NCI-H446 (cell line): Measurements from ENCODE around the gene DHX15.

Experiments
- DNase-seq, 2 experiments: peaks; one replicate each; lab custom pipeline; 2025; lab: John Stamatoyannopoulos, UW

DHX15 gene

DNA sequence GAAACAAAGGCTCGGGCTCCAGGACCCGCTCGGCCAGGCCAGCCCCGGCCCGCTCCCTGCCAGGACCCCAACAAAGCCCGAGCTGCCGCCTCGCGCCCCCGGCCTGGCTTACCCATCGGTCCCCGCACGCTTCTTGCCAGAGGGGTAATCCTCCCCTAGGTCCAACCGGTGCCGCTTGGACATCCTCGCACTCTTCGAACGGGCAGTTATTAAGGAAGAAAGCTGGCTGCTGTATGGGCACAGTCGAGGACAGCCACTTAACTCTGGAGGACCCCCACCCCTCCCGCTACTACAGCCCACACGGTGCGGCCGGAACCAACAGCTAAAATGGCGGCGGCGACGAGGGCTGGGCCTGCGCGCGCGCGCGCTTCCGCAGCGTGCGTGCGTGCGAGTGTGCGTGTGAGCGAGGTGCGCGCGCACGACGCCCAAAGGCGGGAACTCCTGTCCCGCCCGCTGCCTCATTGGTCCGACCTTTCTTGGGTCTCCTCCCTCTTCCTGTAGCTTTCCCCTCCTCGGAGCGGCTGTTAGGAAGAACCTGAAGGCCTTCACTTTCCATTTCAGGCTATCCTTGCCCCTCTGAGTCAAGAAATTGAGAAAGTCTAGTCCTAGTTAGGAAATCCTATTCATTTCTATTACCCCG is at the start of gene DHX15:
DHX15 (minus strand) TSS at position 344 of the 640 bp plus-strand sequence; CDS start at position 183, 161 bp downstream.
- DNase-seq: peak; percentile 79 to 93

DNA sequence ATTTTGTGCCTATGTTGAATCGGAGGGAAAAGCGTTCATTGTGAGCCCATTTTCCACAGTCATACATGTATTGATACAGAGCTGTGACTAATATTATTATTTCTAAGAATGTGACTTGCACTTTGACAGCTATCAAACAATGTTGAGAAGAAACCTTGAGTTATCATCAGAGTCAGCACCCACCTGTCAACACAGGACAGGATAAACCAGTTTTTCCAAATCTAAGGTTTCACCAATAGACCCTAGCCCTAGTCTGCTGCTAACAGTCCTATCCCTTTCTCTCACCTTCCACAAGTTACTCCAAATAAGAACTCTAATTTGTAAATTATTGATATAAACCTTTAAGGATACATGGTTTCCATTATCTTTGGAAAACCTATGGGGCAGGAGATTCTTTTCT is 47.7 kb upstream of the DHX15 start:
- no peak for DNase-seq

DNA sequence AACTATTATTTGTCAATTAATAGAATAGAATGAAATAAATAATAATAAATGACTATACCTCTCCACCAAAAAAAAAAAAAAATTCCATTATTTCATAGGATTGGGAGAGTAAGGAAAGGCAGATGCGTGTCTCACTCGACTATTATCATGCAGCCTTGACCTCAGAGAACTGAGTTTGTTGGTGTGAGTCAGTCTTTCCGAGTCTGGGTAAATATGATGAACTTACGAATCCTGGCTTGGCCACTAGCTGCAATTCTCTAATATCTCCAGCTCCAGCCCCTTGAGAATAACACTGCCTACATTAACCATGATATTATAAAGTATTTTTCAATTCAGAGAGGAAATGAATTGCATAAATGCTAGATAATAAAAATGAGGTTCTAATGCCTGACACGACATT is 46.6 kb upstream of the DHX15 start:
- DNase-seq: no peak

GRCh38 chr4:24625091-24625490 is 40.7 kb upstream of the DHX15 start:
- DNase-seq: no peak

- DNase-seq: no peak
Measured at GRCh38 chr4:24624381-24624780, 40.0 kb upstream of the DHX15 start.

DNA sequence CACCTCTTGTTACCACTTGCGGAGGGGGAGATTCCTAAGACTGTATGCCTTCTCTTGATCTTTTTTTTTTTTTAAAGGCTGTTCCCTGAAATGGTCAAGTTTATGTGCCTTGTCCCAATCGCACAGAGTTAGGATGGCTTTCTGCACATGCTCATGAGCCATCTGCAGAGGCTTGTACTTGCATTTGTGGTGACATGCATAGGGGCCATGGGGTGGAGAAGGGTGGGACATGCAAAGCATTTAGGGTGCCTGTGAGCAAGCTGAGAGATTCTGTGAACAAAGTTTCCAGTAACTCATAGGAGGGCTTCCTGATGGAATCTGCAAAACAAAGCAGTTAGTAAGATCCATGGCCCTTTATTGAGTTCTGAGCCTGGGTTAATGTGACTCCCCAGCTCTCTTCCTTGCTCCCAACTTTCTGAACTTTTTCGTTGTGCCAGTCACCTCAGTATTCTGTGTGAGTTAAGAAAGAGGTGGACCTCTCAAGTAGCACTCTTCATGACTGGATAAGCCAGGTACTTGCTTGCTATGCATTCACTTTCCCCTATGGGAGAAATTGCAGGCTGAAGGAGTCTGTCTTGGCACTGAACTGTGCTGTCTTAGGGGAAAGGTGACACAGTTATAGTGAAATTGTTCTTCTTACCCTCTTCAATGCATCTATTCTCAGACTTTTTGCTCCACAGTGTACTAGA is 37.9 kb upstream of the DHX15 start:
- no peak for DNase-seq

GRCh38 chr4:24615977-24616376 is 31.6 kb upstream of the DHX15 start:
- DNase-seq: no peak

GRCh38 chr4:24614881-24615280 is 30.5 kb upstream of the DHX15 start:
- no peak for DNase-seq

- DNase-seq: no peak
Measured at GRCh38 chr4:24613502-24613901, 29.1 kb upstream of the DHX15 start.

GRCh38 chr4:24611575-24611974 is 27.2 kb upstream of the DHX15 start:
- DNase-seq: no peak

- DNase-seq: no peak
Measured at GRCh38 chr4:24607334-24607733, 23.0 kb upstream of the DHX15 start.

DNA sequence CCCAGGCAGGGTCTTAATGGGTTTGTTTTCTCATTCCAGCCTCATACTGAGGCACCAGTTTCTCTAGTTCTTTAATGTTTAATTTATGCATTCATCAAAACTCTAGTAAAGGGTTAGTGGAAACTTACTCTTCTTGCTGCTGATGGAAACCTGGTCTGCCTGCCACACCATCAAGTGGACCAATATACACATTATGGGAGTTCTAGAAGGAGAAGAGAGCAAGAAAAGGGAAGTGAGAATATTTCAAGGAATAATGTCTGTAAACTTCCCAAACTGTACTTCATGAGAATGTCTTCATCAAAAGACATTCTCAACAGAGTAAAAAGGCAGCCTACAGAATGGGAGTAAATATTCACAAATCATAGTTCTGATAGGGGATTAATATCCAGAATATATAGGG is 20.9 kb upstream of the DHX15 start:
- no peak for DNase-seq

GRCh38 chr4:24604558-24605214 is 20.3 kb upstream of the DHX15 start:
- no peak for DNase-seq

DNA sequence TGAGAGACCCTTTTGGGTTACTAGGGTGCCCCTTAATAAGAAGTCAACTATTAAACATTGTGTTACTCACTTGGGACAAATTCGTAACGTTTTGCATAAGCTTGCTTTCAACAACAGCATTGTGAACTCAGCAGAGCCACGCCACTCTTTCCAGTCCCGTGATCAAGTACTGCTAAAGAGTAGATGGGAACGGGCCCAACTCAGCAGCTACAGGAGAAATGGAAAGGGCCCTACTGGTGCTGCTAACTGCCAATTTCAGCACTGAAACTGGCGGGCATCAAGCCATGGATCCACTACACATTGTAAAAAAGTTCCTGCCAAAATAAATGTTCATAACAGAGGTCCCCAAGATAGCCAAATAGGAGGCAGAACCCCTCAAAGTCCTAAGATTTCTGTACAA is 19.0 kb upstream of the DHX15 start:
- DNase-seq: peak in 1 of 2 experiments; percentile 26

- DNase-seq: no peak
Measured at GRCh38 chr4:24601121-24601520, 16.8 kb upstream of the DHX15 start.

GRCh38 chr4:24599275-24599674 is 14.9 kb upstream of the DHX15 start:
- no peak for DNase-seq

GRCh38 chr4:24598025-24598424 is 13.7 kb upstream of the DHX15 start:
- DNase-seq: no peak

- DNase-seq: no peak
Measured at GRCh38 chr4:24595659-24596058, 11.3 kb upstream of the DHX15 start.

- no peak for DNase-seq
Measured at GRCh38 chr4:24594887-24595286, 10.5 kb upstream of the DHX15 start.

GRCh38 chr4:24589448-24589847 is 5.1 kb upstream of the DHX15 start:
- DNase-seq: no peak

DNA sequence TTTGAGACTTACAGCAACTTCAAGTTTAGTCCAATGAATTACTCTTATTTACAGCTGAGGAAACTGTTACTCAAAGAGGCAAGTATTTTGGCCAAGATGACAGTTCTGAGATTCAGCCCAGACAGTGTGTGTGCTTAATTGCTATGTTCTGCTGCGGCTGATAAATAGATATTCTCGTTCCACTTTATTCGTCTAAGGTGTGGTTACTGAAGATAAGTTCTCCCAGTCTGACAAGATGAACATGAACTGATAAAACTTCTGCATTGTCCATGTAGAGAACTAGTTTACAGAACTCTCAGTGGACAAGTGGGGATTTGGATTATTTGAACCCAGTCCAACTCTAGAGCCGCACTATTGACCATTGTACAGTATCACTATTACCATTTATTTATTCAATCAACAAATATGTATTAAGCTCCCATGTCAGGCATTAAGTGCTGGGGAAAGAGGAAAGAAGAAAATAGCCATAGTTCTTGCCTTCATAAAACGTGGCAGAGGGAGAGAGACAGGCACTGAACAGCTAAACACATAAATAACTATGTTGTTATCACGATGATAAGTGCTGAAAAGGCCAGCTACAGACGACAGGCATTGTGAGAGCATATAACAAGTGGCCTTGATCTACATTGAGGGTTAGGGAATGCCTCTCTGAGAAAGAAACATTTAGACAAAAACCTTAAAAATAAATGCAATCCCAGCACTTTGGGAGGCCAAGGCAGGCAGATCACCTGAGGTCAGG is 4.0 kb upstream of the DHX15 start:
- no peak for DNase-seq

DNA sequence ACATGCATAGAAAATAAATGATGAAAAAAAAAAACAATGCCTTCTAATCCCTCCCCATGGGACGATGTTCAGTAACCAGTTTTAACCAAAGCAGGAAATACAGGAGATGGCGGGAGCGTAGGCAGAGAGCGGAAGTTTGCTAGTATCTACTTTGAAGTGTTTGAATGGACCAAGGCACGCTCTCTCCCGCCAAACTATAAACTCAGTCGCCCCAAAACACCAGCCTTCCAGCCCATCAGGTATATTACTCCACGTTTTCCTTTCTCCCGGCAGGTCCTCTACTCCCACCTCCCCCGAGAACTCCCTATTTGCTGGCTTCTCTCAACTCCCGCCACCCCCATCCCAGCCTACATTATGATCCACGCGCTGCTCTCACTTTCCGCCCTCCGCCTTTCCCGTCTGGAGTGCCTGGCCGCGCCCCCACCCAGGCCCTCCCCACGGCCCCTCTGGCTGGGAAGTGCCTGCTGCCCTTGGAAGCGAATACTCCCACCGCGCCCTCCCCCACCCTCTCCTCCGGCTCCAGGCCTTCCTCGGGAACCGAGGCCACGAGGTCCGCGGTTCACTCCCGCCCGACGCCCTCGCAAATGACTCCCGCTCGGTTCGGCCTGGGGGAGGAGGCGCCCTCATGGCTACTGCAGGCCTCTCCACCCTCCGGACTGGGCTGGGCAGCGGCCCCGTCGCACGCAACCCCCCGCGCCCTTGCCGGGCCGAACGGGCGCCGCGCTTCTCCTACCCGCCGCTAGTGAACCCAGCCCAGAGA is 723 bp downstream of the DHX15 start:
- DNase-seq: peak; percentile 26
